Right lobe of liver (tissue), 4 donors: ENCODE results near the gene IFI30.

ENCODE experiments used
- CTCF ChIP-seq, 4 donors: fragments of 200-600 bp in 3 of 4; fragments of 450-650 bp in 1 of 4; IDR thresholded peaks; one replicate each; pipeline versions ENCODE4 v1.5.1 to v1.8.0; 2016 to 2022; ENCODE audit warnings: antibody characterized with exemption in 4 of 4, mild to moderate bottlenecking in 2 of 4
- POLR2A ChIP-seq: fragments of 450-650 bp; IDR thresholded peaks from one replicate; pipeline ENCODE4 v1.6.1; 2017; ENCODE audit warnings: antibody characterized with exemption, mild to moderate bottlenecking
- donor health status: DM: no; HTN: no; CAD: no.
- donor health status: DM: no; HTN: no; CAD: no.
- donor health status: DM: no; HTN: yes; CAD: no.

GRCh38 chr19:18165794-18166544 is 7.6 kb upstream of the IFI30 start:
- TF ChIP-seq CTCF (IDR thresholded peaks at IDR 0.05) (no peak), POLR2A (no peak)
